ENCODE measurements around the gene CELA2B. TPM values are rescaled to one million over a fixed set of nuclear protein-coding genes. Genes with fewer than 3 reads are reported as not detected.

The CELA2B gene
- total and polyA plus RNA-seq, 2 donors (not counting 1 experiment from before 2014, with no cell fraction given): not detected

DNA sequence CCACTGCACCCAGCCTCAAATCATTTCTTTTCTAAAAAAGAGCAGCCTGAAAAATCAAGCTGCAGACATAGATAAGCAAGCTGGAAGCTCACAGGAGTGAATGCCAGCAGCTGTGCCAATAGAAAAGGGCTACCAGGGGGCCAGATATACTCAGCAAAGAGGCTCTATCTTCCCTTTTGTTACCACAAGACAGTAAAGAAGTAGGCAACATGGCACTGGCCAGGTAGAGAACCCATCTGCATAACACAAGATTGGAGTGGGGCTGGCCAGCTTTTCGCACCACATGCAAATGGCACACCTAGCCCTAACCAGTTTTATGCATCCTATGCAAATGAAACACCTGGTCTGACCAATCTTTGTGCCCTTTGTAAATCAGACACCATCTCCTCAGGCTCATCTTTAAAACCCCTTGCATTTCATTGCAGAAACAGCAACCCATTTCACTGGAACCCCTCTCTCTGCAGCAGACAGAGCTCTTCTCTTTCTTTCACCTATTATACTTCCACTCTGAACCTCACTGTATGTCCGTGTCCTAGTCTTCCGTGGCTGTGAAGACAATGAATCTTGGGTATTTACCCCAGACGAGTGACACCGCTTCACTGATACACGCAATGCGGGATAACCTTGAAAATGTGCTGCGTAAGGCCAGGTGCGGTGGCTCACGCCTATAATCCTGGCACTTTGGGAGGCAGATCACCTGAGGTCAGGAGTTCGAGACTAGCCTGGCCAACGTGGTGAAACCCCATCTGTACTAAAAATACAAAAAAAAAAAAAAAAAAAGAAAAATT lies 33.0 kb downstream of the CELA2B start:
- H3K4me3 Mint-ChIP-seq: no peak overlapping the region
- H2AFZ ChIP-seq (ENCODE audit: insufficient read depth, low read depth, low read length, poor library complexity, severe bottlenecking): no peak overlapping the region
- ChIA-PET POLR2A (no interaction called here), CTCF (interaction anchor here (1.2 kb wide), 1 partner anchor 10 kb away, joined by 3 read pairs; no protein-coding TSS in a partner anchor)
- no peak overlapping the region for H3K27ac Mint-ChIP-seq
- no peak overlapping the region for H3K4me3 ChIP-seq (ENCODE audit: control extremely low read depth in 1 of 5, extremely low read depth in 1 of 5, insufficient read depth in 1 of 5, low read depth in 2 of 5, low read length in 4 of 5)
- H3K9me3 Mint-ChIP-seq (ENCODE audit: insufficient read depth): no peaks in the 10 kb centered on the region
- no peaks in the 10 kb centered on the region for H3K27me3 ChIP-seq (replicated peaks in 1 of 4; ENCODE audit: control extremely low read depth in 1 of 4, control insufficient read depth in 3 of 4, insufficient read depth in 4 of 4, low read length in 3 of 4)
- no peaks in the 10 kb centered on the region for H3K9me3 ChIP-seq (ENCODE audit: control extremely low read depth in 1 of 3, control insufficient read depth in 2 of 3, insufficient read depth in 1 of 3, low read length in 2 of 3)
- no peak for TF ChIP-seq EZH2 (IDR thresholded peaks at IDR 0.05; ENCODE audit: borderline replicate concordance, insufficient read depth, low read depth, low read length, poor library complexity, severe bottlenecking)
- TF ChIP-seq, protein P1, sequence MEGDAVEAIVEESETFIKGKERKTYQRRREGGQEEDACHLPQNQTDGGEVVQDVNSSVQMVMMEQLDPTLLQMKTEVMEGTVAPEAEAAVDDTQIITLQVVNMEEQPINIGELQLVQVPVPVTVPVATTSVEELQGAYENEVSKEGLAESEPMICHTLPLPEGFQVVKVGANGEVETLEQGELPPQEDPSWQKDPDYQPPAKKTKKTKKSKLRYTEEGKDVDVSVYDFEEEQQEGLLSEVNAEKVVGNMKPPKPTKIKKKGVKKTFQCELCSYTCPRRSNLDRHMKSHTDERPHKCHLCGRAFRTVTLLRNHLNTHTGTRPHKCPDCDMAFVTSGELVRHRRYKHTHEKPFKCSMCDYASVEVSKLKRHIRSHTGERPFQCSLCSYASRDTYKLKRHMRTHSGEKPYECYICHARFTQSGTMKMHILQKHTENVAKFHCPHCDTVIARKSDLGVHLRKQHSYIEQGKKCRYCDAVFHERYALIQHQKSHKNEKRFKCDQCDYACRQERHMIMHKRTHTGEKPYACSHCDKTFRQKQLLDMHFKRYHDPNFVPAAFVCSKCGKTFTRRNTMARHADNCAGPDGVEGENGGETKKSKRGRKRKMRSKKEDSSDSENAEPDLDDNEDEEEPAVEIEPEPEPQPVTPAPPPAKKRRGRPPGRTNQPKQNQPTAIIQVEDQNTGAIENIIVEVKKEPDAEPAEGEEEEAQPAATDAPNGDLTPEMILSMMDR (IDR thresholded peaks at IDR 0.05): no peak
- H3K4me2 ChIP-seq (replicated peaks; ENCODE audit: low read depth, low read length, poor library complexity, severe bottlenecking): no peak overlapping the region
- 97% methylated on average over 7 of the region's 12 CpGs for WGBS (ENCODE audit: insufficient coverage)
- H3K27ac ChIP-seq (ENCODE audit: low read length in 2 of 2): no peak overlapping the region
- no peak overlapping the region for H3K9ac ChIP-seq (ENCODE audit: low read length)
- intact Hi-C loops (cut with micrococcal nuclease): no loop called here
- peaks cover 0 to 45% of the 10 kb centered on the region in 2 experiments for H3K36me3 ChIP-seq (replicated peaks in 1 of 2; ENCODE audit: control extremely low read depth in 1 of 2, control insufficient read depth in 1 of 2, extremely low read depth in 1 of 2, insufficient read depth in 2 of 2, low read length in 1 of 2)
- H3K79me2 ChIP-seq (ENCODE audit: control insufficient read depth, insufficient read depth, low read length): peaks cover 28% of the 10 kb centered on the region
- DNase-seq (no peak), ATAC-seq (ENCODE audit: low read depth) (no peak)
- H3K4me1 ChIP-seq (ENCODE audit: control insufficient read depth in 2 of 2, insufficient read depth in 2 of 2, low read length in 2 of 2): no peaks in the 10 kb centered on the region
- peaks cover 13% of the 10 kb centered on the region for H3K4me1 Mint-ChIP-seq
- peaks cover under 1% of the 10 kb centered on the region for H4K20me1 ChIP-seq (ENCODE audit: control insufficient read depth, insufficient read depth, low read length, poor library complexity, severe bottlenecking)
- H3K27me3 Mint-ChIP-seq: no peaks in the 10 kb centered on the region

DNA sequence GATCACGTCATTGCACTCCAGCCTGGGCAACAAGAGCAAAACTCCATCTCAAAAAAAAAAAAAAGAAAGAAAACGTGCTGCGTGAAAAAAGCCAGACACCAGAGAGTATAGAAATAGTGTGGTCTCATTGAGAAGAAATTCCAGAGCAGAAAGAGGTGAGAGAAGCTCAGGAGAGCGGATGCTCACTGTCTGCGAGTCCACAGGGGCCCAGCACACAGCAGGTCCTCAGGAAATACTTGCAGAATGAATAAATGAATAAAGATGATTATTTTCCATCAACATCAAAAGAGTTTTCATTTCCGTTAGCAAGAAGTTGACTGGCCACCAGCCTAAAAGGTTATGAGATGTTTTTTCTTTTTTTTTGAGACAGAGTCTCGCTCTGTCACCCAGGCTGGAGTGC lies 33.7 kb downstream of the CELA2B start:
- Histone ChIP-seq H2AFZ (ENCODE audit: insufficient read depth, low read depth, low read length, poor library complexity, severe bottlenecking) (no peak overlapping the region), H3K4me3 (ENCODE audit: control extremely low read depth in 1 of 5, extremely low read depth in 1 of 5, insufficient read depth in 1 of 5, low read depth in 2 of 5, low read length in 4 of 5) (no peak overlapping the region), H3K4me1 (ENCODE audit: control insufficient read depth in 2 of 2, insufficient read depth in 2 of 2, low read length in 2 of 2) (no peaks in the 10 kb centered on the region), H3K27me3 (replicated peaks in 1 of 4; ENCODE audit: control extremely low read depth in 1 of 4, control insufficient read depth in 3 of 4, insufficient read depth in 4 of 4, low read length in 3 of 4) (no peaks in the 10 kb centered on the region), H3K27ac (ENCODE audit: low read length in 2 of 2) (no peak overlapping the region), H4K20me1 (ENCODE audit: control insufficient read depth, insufficient read depth, low read length, poor library complexity, severe bottlenecking) (peaks cover 6% of the 10 kb centered on the region), H3K9me3 (ENCODE audit: control extremely low read depth in 1 of 3, control insufficient read depth in 2 of 3, insufficient read depth in 1 of 3, low read length in 2 of 3) (no peaks in the 10 kb centered on the region), H3K4me2 (replicated peaks; ENCODE audit: low read depth, low read length, poor library complexity, severe bottlenecking) (no peak overlapping the region), H3K36me3 (replicated peaks in 1 of 2; ENCODE audit: control extremely low read depth in 1 of 2, control insufficient read depth in 1 of 2, extremely low read depth in 1 of 2, insufficient read depth in 2 of 2, low read length in 1 of 2) (peaks cover 0 to 43% of the 10 kb centered on the region in 2 experiments), H3K79me2 (ENCODE audit: control insufficient read depth, insufficient read depth, low read length) (peaks cover 35% of the 10 kb centered on the region), H3K9ac (ENCODE audit: low read length) (no peak overlapping the region)
- TF ChIP-seq EZH2 (IDR thresholded peaks at IDR 0.05; ENCODE audit: borderline replicate concordance, insufficient read depth, low read depth, low read length, poor library complexity, severe bottlenecking): no peak
- TF ChIP-seq, protein P1 (IDR thresholded peaks at IDR 0.05): no peak
- no peak for ATAC-seq (ENCODE audit: low read depth)
- Mint-ChIP-seq H3K4me3 (no peak overlapping the region), H3K27me3 (no peaks in the 10 kb centered on the region), H3K4me1 (peaks cover 19% of the 10 kb centered on the region), H3K9me3 (ENCODE audit: insufficient read depth) (no peaks in the 10 kb centered on the region), H3K27ac (no peak overlapping the region)
- ChIA-PET POLR2A (no interaction called here), CTCF (interaction anchor here (1.2 kb wide), 1 partner anchor 10 kb away, joined by 3 read pairs; no protein-coding TSS in a partner anchor)
- intact Hi-C loops (cut with micrococcal nuclease): no loop called here
- no peak for DNase-seq
- 92% methylated on average over 2 of the region's 7 CpGs for WGBS (ENCODE audit: insufficient coverage)
